ENCODE data around the gene ELSPBP1.

ELSPBP1 gene

GRCh38 chr19:48060381-48060780 lies 65.9 kb downstream of the ELSPBP1 start:
- no peak overlapping the region for H2AFZ ChIP-seq (ENCODE audit: low read depth, low read length)
- H3K4me2 ChIP-seq (ENCODE audit: insufficient read depth, low read length), result no peak overlapping the region
- no peaks in the 10 kb centered on the region for H3K79me2 ChIP-seq (ENCODE audit: insufficient read depth, low read length)
- no peak for ATAC-seq (ENCODE audit: insufficient read depth, low read depth)
- no peak overlapping the region for H3K4me3 ChIP-seq (ENCODE audit: low read depth in 1 of 2, low read length in 2 of 2)
- H4K20me1 ChIP-seq (ENCODE audit: insufficient read depth, low read length), result no peaks in the 10 kb centered on the region
- no peak for DNase-seq
- H3K4me1 ChIP-seq (ENCODE audit: insufficient read depth, low read length), result no peaks in the 10 kb centered on the region
- H3K9me3 ChIP-seq (ENCODE audit: insufficient read depth, low read length, severe bottlenecking), result no peaks in the 10 kb centered on the region
- no peaks in the 10 kb centered on the region for H3K27me3 ChIP-seq (ENCODE audit: insufficient read depth, low read length, poor library complexity)
- H3K27ac ChIP-seq (ENCODE audit: low read length), result no peak overlapping the region
- TF ChIP-seq EZH2 (IDR thresholded peaks at IDR 0.05; ENCODE audit: borderline replicate concordance, low read depth, low read length, severe bottlenecking), result no peak
- no peak for TF ChIP-seq CTCF (IDR thresholded peaks at IDR 0.05; ENCODE audit: borderline replicate concordance, extremely low read depth, low read length, poor library complexity, severe bottlenecking)
- no peak overlapping the region for H3K9ac ChIP-seq (ENCODE audit: low read depth, low read length)
- H3K36me3 ChIP-seq (ENCODE audit: insufficient read depth, low read length), result no peaks in the 10 kb centered on the region

- Histone ChIP-seq H3K4me2 (ENCODE audit: insufficient read depth, low read length) (no peak overlapping the region), H3K27ac (ENCODE audit: low read length) (no peak overlapping the region)
Observed at GRCh38 chr19:48061401-48062344, 67.2 kb downstream of the ELSPBP1 start.

DNA sequence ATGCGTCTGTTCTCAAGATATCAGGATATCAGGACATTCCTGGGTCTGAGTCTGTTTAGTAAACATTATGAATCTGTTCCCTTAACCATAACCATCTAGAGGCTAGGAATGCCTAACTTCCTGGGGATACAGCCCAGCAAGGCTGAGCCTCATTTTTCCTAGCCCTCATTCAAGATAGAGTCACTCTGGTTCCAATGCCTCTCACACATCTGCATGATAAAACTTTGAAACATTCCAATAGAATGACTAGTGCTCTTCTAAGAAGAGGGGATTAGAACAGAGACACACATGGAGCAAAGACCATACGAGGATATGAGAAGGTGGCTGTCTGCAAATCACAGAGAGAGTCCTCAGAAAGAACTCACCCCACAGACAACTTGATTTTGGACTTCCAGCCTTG lies 70.1 kb downstream of the ELSPBP1 start:
- TF ChIP-seq EZH2 (IDR thresholded peaks at IDR 0.05; ENCODE audit: borderline replicate concordance, low read depth, low read length, severe bottlenecking), result no peak
- no peak for TF ChIP-seq CTCF (IDR thresholded peaks at IDR 0.05; ENCODE audit: borderline replicate concordance, extremely low read depth, low read length, poor library complexity, severe bottlenecking)
- no peaks in the 10 kb centered on the region for H3K4me1 ChIP-seq (ENCODE audit: insufficient read depth, low read length)
- no peak overlapping the region for H2AFZ ChIP-seq (ENCODE audit: low read depth, low read length)
- no peak overlapping the region for H3K27ac ChIP-seq (ENCODE audit: low read length)
- H3K4me2 ChIP-seq (ENCODE audit: insufficient read depth, low read length), result no peak overlapping the region
- DNase-seq, result no peak
- H3K79me2 ChIP-seq (ENCODE audit: insufficient read depth, low read length), result no peaks in the 10 kb centered on the region
- H3K9me3 ChIP-seq (ENCODE audit: insufficient read depth, low read length, severe bottlenecking), result no peaks in the 10 kb centered on the region
- H3K27me3 ChIP-seq (ENCODE audit: insufficient read depth, low read length, poor library complexity), result no peaks in the 10 kb centered on the region
- H4K20me1 ChIP-seq (ENCODE audit: insufficient read depth, low read length), result no peaks in the 10 kb centered on the region
- H3K36me3 ChIP-seq (ENCODE audit: insufficient read depth, low read length), result no peaks in the 10 kb centered on the region
- H3K9ac ChIP-seq (ENCODE audit: low read depth, low read length), result no peak overlapping the region
- no peak for ATAC-seq (ENCODE audit: insufficient read depth, low read depth)
- no peak overlapping the region for H3K4me3 ChIP-seq (ENCODE audit: low read depth in 1 of 2, low read length in 2 of 2)

More at GRCh38 chr19:48061401-48062344, 67.2 kb downstream of the ELSPBP1 start:
- Histone ChIP-seq H3K36me3 (ENCODE audit: insufficient read depth, low read length) (no peaks in the 10 kb centered on the region), H3K9me3 (ENCODE audit: insufficient read depth, low read length, severe bottlenecking) (no peaks in the 10 kb centered on the region), H3K9ac (ENCODE audit: low read depth, low read length) (no peak overlapping the region), H4K20me1 (ENCODE audit: insufficient read depth, low read length) (no peaks in the 10 kb centered on the region), H3K4me3 (ENCODE audit: low read depth in 1 of 2, low read length in 2 of 2) (no peak overlapping the region), H3K27me3 (ENCODE audit: insufficient read depth, low read length, poor library complexity) (no peaks in the 10 kb centered on the region), H2AFZ (ENCODE audit: low read depth, low read length) (no peak overlapping the region), H3K79me2 (ENCODE audit: insufficient read depth, low read length) (no peaks in the 10 kb centered on the region), H3K4me1 (ENCODE audit: insufficient read depth, low read length) (no peaks in the 10 kb centered on the region)
- DNase-seq, result no peak
- no peak for TF ChIP-seq EZH2 (IDR thresholded peaks at IDR 0.05; ENCODE audit: borderline replicate concordance, low read depth, low read length, severe bottlenecking)
- TF ChIP-seq CTCF (IDR thresholded peaks at IDR 0.05; ENCODE audit: borderline replicate concordance, extremely low read depth, low read length, poor library complexity, severe bottlenecking), result no peak
- ATAC-seq (ENCODE audit: insufficient read depth, low read depth), result no peak

All from DND-41 (cell line).